Lung (tissue), 12 donors: Measurements from ENCODE around the gene KRT2. TPM values are rescaled to one million over a fixed set of nuclear protein-coding genes. Genes with fewer than 3 reads are reported as not detected.

Experiments
- ATAC-seq: fragments of 200-7000 bp; cut with Tn5 transposase; one replicate; pipeline ENCODE4 v1.9.1; 2020; ENCODE audit warnings: moderate number of reproducible peaks; ENCODE audit not compliant: insufficient read depth, low FRiP score
- DNase-seq, 3 donors: peaks; one replicate each; pipeline ENCODE4 v3.0.0-alpha.2; 2013 to 2017
- H3K27ac ChIP-seq, 2 donors: one replicate each; pipeline ENCODE4 v1.5.1; 2013; ENCODE audit warnings: mild to moderate bottlenecking in 2 of 2, moderate library complexity in 2 of 2, control low read depth in 1 of 2, inconsistent platforms in 1 of 2, low read depth in 1 of 2, low read length in 1 of 2
- H3K27me3 ChIP-seq, 3 donors: one replicate each; pipeline ENCODE4 v1.5.1; 2013; ENCODE audit warnings: low read length in 2 of 3; ENCODE audit not compliant: control insufficient read depth in 3 of 3, insufficient read depth in 3 of 3
- H3K36me3 ChIP-seq, 4 donors: one replicate each; pipeline ENCODE4 v1.5.1; 2013; ENCODE audit warnings: low read length in 4 of 4, mild to moderate bottlenecking in 1 of 4, moderate library complexity in 1 of 4; ENCODE audit not compliant: control insufficient read depth in 4 of 4, insufficient read depth in 4 of 4
- H3K4me1 ChIP-seq, 5 donors: one replicate each; pipeline ENCODE4 v1.5.1; 2013; ENCODE audit warnings: low read length in 5 of 5, mild to moderate bottlenecking in 2 of 5, moderate library complexity in 1 of 5; ENCODE audit not compliant: control insufficient read depth in 5 of 5, insufficient read depth in 5 of 5
- H3K4me3 ChIP-seq: one replicate; pipeline ENCODE4 v1.5.1; 2013; ENCODE audit warnings: mild to moderate bottlenecking, control low read depth, moderate library complexity
- H3K9ac ChIP-seq, 2 donors: one replicate each; pipeline ENCODE4 v1.5.1; 2013; ENCODE audit warnings: low read length in 2 of 2, control low read depth in 1 of 2; ENCODE audit not compliant: insufficient read depth in 1 of 2
- H3K9me3 ChIP-seq, 4 donors: one replicate each; pipeline ENCODE4 v1.5.1; 2013; ENCODE audit warnings: low read length in 3 of 4, mild to moderate bottlenecking in 1 of 4, moderate library complexity in 1 of 4; ENCODE audit not compliant: control insufficient read depth in 4 of 4, insufficient read depth in 3 of 4
- WGBS, 2 donors: extraction: QIAGEN DNeasy Blood & Tissue Kit; methylation state at CpG; one replicate each; pipeline ENCODE4 v1.1.7; 2013; 5-methylcytosine and 5-hydroxymethylcytosine counted together
- polyA plus RNA-seq, 2 donors: library from polyadenylated mRNA; stranded (reverse); fragments of 200-250 nt; gene quantifications; one replicate each; pipeline ENCODE4 v1.2.1, GENCODE V29; 2013
- total RNA-seq, 2 donors: library from RNA; depleted of rRNA in 1 of 2; stranded (reverse); fragments of >200 nt in 1 of 2; gene quantifications; one replicate each; pipeline ENCODE4 v1.2.1, GENCODE V29; 2014 to 2021
- TF ChIP-seq, protein P1 (sequence below): IDR thresholded peaks from 2 replicates; pipeline ENCODE4 v1.5.1; 2012; ENCODE audit warnings: mild to moderate bottlenecking; ENCODE audit errors: control extremely low read depth, extremely low read depth
- donor health status: control.
- donor health status: control.
- donor health status: Bipolar disorder and iron deficiency.
- donor health status: healthy.
- donor health status: DM: yes; HTN: yes; CAD: no.

KRT2 gene
- total and polyA plus RNA-seq, 4 donors: 0.03 TPM; not detected in 3

DNA sequence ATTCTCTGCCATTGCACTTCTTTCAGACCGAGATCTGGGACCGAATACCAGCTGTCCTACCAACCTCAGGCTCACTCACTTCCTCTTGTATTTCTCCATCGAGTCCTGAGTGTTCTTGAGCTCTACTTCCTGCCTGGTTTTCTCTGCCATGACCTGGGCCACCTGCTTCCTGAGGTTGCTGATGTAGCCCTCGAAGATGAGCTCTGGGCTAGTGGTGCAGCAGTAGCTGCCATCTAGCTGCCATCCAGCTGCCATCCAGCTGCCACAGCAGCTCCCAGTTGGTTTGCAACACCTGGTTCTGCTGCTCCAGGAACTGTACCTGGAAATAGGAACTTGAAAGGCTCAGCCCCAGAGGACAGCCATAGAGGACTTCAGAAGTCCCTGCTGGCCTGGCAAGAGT is 18.6 kb downstream of the KRT2 start:
- H3K4me1 ChIP-seq: no peaks in the 10 kb centered on the region
- TF ChIP-seq, protein P1, sequence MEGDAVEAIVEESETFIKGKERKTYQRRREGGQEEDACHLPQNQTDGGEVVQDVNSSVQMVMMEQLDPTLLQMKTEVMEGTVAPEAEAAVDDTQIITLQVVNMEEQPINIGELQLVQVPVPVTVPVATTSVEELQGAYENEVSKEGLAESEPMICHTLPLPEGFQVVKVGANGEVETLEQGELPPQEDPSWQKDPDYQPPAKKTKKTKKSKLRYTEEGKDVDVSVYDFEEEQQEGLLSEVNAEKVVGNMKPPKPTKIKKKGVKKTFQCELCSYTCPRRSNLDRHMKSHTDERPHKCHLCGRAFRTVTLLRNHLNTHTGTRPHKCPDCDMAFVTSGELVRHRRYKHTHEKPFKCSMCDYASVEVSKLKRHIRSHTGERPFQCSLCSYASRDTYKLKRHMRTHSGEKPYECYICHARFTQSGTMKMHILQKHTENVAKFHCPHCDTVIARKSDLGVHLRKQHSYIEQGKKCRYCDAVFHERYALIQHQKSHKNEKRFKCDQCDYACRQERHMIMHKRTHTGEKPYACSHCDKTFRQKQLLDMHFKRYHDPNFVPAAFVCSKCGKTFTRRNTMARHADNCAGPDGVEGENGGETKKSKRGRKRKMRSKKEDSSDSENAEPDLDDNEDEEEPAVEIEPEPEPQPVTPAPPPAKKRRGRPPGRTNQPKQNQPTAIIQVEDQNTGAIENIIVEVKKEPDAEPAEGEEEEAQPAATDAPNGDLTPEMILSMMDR: no peak
- DNase-seq: peak in 1 of 3 donors; percentile 9
- H3K9ac ChIP-seq: no peak overlapping the region
- H3K9me3 ChIP-seq: no peaks in the 10 kb centered on the region
- no peak overlapping the region for H3K4me3 ChIP-seq
- H3K27me3 ChIP-seq: peaks cover 0 to 3% (median 0%) of the 10 kb centered on the region in 3 donors
- 19 to 39% methylated on average over 4 of the region's 4 CpGs for WGBS, 2 donors
- H3K27ac ChIP-seq: no peak overlapping the region
- ATAC-seq: no peak
- H3K36me3 ChIP-seq: no peaks in the 10 kb centered on the region

DNA sequence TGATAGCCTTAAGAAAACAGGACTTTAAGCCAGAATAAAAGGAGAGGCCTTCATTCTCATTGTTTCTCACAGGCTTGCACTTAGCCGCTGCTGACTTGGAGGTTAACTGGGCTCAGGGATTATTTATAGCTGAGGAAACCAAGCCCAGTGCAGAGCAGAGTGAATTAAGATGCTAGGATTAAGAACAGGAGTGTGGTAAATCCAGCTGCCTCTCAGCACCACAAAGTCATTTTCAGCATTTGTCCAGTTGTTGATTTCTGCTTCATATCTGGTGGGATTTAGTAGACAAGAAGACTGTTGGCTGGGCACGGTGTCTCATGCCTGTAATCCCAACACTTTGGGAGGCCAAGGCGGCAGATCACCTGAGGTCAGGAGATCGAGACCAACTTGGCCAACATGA is 19.4 kb downstream of the KRT2 start:
- Histone ChIP-seq H3K4me3 (no peak overlapping the region), H3K9me3 (no peaks in the 10 kb centered on the region), H3K27ac (no peak overlapping the region), H3K4me1 (no peaks in the 10 kb centered on the region), H3K9ac (no peak overlapping the region), H3K36me3 (no peaks in the 10 kb centered on the region), H3K27me3 (peaks cover 0 to 3% (median 1%) of the 10 kb centered on the region in 3 donors)
- WGBS, 2 donors: 86% methylated on average over 4 of the region's 4 CpGs
- DNase-seq (no peak), ATAC-seq (no peak)
- TF ChIP-seq, protein P1: no peak

DNA sequence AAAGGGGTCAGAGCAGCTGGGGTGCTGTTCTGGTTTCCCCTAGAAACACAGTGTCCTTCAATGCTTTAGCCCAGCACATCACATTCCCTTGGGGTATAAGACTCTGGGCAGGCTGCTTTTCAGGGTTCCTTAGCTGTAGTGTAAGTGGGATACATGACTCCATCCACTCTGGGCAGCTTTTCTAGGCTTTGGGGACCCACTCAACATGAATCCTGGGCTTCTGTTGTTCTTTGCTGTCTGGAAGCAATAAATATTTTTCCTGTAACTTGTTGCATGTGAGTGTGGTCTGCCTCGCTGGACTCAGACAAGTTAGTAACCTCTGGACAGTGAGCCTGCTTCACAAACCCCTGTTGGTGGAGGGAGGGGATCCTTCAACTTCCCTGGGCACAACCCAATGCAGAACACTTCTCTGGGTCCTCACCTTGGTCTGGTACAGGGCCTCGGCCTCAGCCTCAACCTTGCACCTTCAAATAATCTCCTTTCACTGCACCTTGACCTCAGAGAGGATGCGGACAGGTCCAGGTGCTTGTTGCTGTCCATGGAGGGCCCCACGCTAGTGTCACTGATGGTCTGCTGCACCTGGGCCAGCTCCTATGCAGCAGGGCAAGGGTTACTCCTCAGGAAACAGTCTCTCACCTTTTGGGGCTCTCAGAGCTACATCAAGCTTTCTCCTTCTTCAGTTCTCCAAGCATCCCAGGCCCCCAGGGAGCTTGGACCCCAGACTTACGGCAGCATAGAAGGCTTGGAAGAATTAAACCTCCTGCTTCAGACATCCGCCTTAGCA is 20.1 kb downstream of the KRT2 start:
- DNase-seq (peak in 1 of 3 donors; percentile 2), ATAC-seq (no peak)
- Histone ChIP-seq H3K27me3 (peaks cover 0 to 3% (median 2%) of the 10 kb centered on the region in 3 donors), H3K9me3 (no peaks in the 10 kb centered on the region), H3K9ac (no peak overlapping the region), H3K27ac (no peak overlapping the region), H3K4me3 (no peak overlapping the region), H3K36me3 (no peaks in the 10 kb centered on the region), H3K4me1 (no peaks in the 10 kb centered on the region)
- WGBS, 2 donors: 80 to 89% methylated on average over 6 of the region's 6 CpGs
- TF ChIP-seq, protein P1: no peak
